Neutrophil (primary cell): ENCODE measurements around the gene LRRFIP1.
A peak's percentile ranks its signal among the peaks of the same experiment; 100 is the strongest.
"Not testable (repeated sequence)": the region's sequence is repeated elsewhere in the genome, so short reads cannot be mapped to it uniquely, and the experiment has no call there.

Experiments used
- H3K27ac ChIP-seq: fragments of 200-600 bp; sonication (generic); 2 replicates; pipeline ENCODE4 v1.5.1; 2016; ENCODE audit warnings: mild to moderate bottlenecking, moderate library complexity
- H3K27me3 ChIP-seq: fragments of 200-600 bp; sonication (generic); 2 replicates; pipeline ENCODE4 v1.6.0; 2016; ENCODE audit warnings: mild to moderate bottlenecking
- H3K36me3 ChIP-seq: fragments of 200-600 bp; sonication (generic); 2 replicates; pipeline ENCODE4 v1.5.1; 2017
- H3K4me1 ChIP-seq, 2 experiments: fragments of 200-600 bp in 1 of 2; sonication (generic) in 1 of 2; 1 replicate in 1 of 2; 2 replicates in 1 of 2; pipeline versions ENCODE4 v1.5.1 to v1.6.1; 2013 to 2016; ENCODE audit warnings: low read depth in 1 of 2, low read length in 1 of 2, mild to moderate bottlenecking in 1 of 2, moderate library complexity in 1 of 2; ENCODE audit not compliant: control insufficient read depth in 1 of 2, insufficient read depth in 1 of 2
- H3K4me3 ChIP-seq, 2 experiments: fragments of 200-600 bp in 1 of 2; sonication (generic) in 1 of 2; 1 replicate in 1 of 2; 2 replicates in 1 of 2; pipeline ENCODE4 v1.5.1; 2013 to 2016; ENCODE audit warnings: low read depth in 1 of 2, low read length in 1 of 2, mild to moderate bottlenecking in 1 of 2, moderate library complexity in 1 of 2
- H3K9me3 ChIP-seq: fragments of 200-600 bp; sonication (generic); 2 replicates; pipeline ENCODE4 v1.5.1; 2016
- CTCF ChIP-seq: fragments of 200-600 bp; sonication (generic); IDR thresholded peaks from 2 replicates; pipeline ENCODE4 v1.5.1; 2016; ENCODE audit warnings: antibody characterized with exemption

LRRFIP1 gene

GRCh38 chr2:237604391-237604790, 23.0 kb upstream of the LRRFIP1 start:
- peaks cover 19% of the 10 kb centered on the region for H3K27me3 ChIP-seq
- H3K4me1 ChIP-seq: peaks cover 5 to 13% of the 10 kb centered on the region in 2 experiments
- H3K36me3 ChIP-seq: no peaks in the 10 kb centered on the region
- H3K27ac ChIP-seq: peak overlapping the region; percentile 83
- no peak for TF ChIP-seq CTCF
- H3K9me3 ChIP-seq: no peaks in the 10 kb centered on the region
- no peak overlapping the region for H3K4me3 ChIP-seq

GRCh38 chr2:237604960-237605359, 22.4 kb upstream of the LRRFIP1 start:
- Histone ChIP-seq H3K4me1 (peaks cover 5 to 13% of the 10 kb centered on the region in 2 experiments), H3K27ac (no peak overlapping the region), H3K36me3 (no peaks in the 10 kb centered on the region), H3K4me3 (no peak overlapping the region), H3K27me3 (peaks cover 17% of the 10 kb centered on the region), H3K9me3 (no peaks in the 10 kb centered on the region)
- TF ChIP-seq CTCF: no peak

GRCh38 chr2:237606522-237606921, 20.9 kb upstream of the LRRFIP1 start:
- H3K9me3 ChIP-seq, H3K27ac ChIP-seq, H3K36me3 ChIP-seq, H3K27me3 ChIP-seq, H3K4me3 ChIP-seq: not testable (repeated sequence)
- peaks cover 5 to 13% of the 10 kb centered on the region in 2 experiments for H3K4me1 ChIP-seq

- H3K27ac ChIP-seq: no peak overlapping the region
- no peak overlapping the region for H3K4me3 ChIP-seq
- H3K36me3 ChIP-seq: no peaks in the 10 kb centered on the region
- TF ChIP-seq CTCF: no peak
- no peaks in the 10 kb centered on the region for H3K9me3 ChIP-seq
- peaks cover 8 to 10% of the 10 kb centered on the region in 2 experiments for H3K4me1 ChIP-seq
- peaks cover 27% of the 10 kb centered on the region for H3K27me3 ChIP-seq
Observed at GRCh38 chr2:237612527-237613357, 14.6 kb upstream of the LRRFIP1 start.

- TF ChIP-seq CTCF: no peak
- Histone ChIP-seq H3K9me3 (no peaks in the 10 kb centered on the region), H3K36me3 (no peaks in the 10 kb centered on the region), H3K27me3 (peaks cover 36% of the 10 kb centered on the region), H3K4me3 (no peak overlapping the region), H3K4me1 (peaks cover 8 to 10% of the 10 kb centered on the region in 2 experiments), H3K27ac (no peak overlapping the region)
Observed at GRCh38 chr2:237613679-237614078, 13.7 kb upstream of the LRRFIP1 start.

GRCh38 chr2:237614151-237614720, 13.2 kb upstream of the LRRFIP1 start:
- Histone ChIP-seq H3K27me3 (peaks cover 42% of the 10 kb centered on the region), H3K36me3 (no peaks in the 10 kb centered on the region), H3K27ac (no peak overlapping the region), H3K9me3 (no peaks in the 10 kb centered on the region), H3K4me1 (peaks cover 8 to 10% of the 10 kb centered on the region in 2 experiments), H3K4me3 (no peak overlapping the region)
- TF ChIP-seq CTCF: no peak
